Ishikawa (cell line): Measurements from ENCODE around the gene MLC1.

Experiments
- CEBPB ChIP-seq: IDR thresholded peaks from 2 replicates; pipeline ENCODE4 v1.6.1; 2012
- CREB1 ChIP-seq: IDR thresholded peaks from 2 replicates; pipeline ENCODE4 v1.6.1; 2012; ENCODE audit warnings: low read depth
- EGR1 ChIP-seq: IDR thresholded peaks from 2 replicates; pipeline ENCODE4 v1.6.1; 2012
- EP300 ChIP-seq: IDR thresholded peaks from 2 replicates; pipeline ENCODE4 v1.6.1; 2012; ENCODE audit warnings: borderline replicate concordance
- FOXM1 ChIP-seq: IDR thresholded peaks from 2 replicates; pipeline ENCODE4 v1.6.1; 2012; ENCODE audit warnings: low read depth, borderline replicate concordance
- NFIC ChIP-seq: IDR thresholded peaks from 2 replicates; pipeline ENCODE4 v1.6.1; 2012
- RAD21 ChIP-seq: IDR thresholded peaks from 2 replicates; pipeline ENCODE4 v1.6.1; 2012; ENCODE audit warnings: low read depth
- REST ChIP-seq: IDR thresholded peaks from 2 replicates; pipeline ENCODE4 v1.6.1; 2012; ENCODE audit warnings: low read depth, mild to moderate bottlenecking
- TAF1 ChIP-seq: IDR thresholded peaks from 2 replicates; pipeline ENCODE4 v1.6.1; 2012; ENCODE audit warnings: low read depth, mild to moderate bottlenecking
- TCF12 ChIP-seq: IDR thresholded peaks from 2 replicates; pipeline ENCODE4 v1.6.1; 2012; ENCODE audit warnings: low read depth
- TEAD4 ChIP-seq: IDR thresholded peaks from 2 replicates; pipeline ENCODE4 v1.6.1; 2012
- YY1 ChIP-seq: IDR thresholded peaks from 2 replicates; pipeline ENCODE4 v1.6.1; 2012; ENCODE audit warnings: low read depth
- ZBTB7A ChIP-seq: IDR thresholded peaks from 2 replicates; pipeline ENCODE4 v1.6.1; 2012; ENCODE audit warnings: low read depth
- TF ChIP-seq, protein P1 (sequence below): IDR thresholded peaks from 2 replicates; pipeline ENCODE4 v1.6.1; 2012
- TF ChIP-seq, protein P2 (sequence below): IDR thresholded peaks from 2 replicates; pipeline ENCODE4 v1.6.1; 2012

Gene MLC1

DNA sequence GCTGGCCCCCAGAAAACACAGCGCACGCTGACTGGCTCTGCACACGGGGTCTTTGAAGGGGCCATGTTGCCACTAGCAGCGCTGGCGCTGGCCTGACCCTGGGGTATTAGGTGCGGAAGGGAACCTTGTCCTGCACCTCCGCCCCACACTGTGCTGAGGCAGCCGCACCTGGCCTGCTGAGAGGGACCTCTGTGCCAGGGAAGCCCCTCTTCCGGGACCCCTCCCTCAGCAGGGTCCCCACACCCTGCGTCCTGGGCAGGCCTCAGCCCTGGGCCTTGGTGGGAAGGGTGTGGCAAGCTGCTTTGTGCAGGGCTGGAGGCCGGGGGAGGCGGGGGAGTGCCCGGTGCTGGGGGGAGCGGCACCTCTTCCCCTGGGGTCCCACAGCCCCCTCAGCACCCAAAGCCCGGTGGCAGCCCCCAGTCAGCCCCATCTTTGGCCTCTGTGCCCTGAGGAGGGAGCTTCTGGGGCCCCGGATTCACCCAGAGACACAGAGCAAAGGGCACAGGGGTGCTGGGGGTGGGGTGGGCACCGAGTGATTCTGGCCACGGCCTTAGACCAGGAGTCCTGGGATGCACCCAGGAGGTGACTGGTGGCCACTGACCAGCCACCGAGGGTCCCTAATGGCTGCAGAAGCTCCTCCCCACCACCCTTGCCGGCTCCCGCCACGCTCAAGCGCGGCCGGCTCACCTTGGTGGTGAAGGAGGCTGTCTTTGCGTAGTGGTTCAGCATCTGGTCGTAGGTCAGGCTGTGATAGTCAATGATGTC is 38.6 kb downstream of the MLC1 start:
- TF ChIP-seq TAF1 (no peak), CEBPB (no peak), TEAD4 (no peak), NFIC (no peak), TCF12 (no peak), YY1 (no peak), FOXM1 (no peak), EGR1 (no peak), REST (no peak), ZBTB7A (no peak), RAD21 (no peak), CREB1 (no peak)
- TF ChIP-seq, protein P1, sequence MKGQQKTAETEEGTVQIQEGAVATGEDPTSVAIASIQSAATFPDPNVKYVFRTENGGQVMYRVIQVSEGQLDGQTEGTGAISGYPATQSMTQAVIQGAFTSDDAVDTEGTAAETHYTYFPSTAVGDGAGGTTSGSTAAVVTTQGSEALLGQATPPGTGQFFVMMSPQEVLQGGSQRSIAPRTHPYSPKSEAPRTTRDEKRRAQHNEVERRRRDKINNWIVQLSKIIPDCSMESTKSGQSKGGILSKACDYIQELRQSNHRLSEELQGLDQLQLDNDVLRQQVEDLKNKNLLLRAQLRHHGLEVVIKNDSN = no peak
- TF ChIP-seq, protein P2, sequence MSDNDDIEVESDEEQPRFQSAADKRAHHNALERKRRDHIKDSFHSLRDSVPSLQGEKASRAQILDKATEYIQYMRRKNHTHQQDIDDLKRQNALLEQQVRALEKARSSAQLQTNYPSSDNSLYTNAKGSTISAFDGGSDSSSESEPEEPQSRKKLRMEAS = no peak

DNA sequence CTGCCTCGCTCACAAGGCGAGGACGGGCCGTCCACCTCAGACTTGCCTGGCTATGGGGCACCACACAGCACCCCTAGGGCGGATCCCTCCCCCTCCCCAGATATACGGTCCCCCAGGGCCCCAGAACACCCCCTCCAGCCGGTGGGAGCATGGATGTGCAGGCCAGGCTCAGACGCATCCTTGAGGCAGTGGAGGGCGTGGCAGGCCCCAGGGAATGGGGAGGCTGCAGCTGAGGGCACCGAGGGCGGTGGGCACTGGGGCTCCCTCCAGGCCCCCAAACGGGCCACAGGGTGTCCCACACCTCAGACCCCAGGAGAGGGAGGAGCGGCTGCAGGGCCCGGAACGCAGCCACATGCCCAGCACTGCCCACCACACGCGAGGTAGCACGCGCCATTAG is 39.2 kb downstream of the MLC1 start:
- TF ChIP-seq TCF12 = no peak
- TF ChIP-seq CREB1 = no peak
- TF ChIP-seq, protein P2 = no peak
- no peak for TF ChIP-seq NFIC
- TF ChIP-seq CEBPB = no peak
- no peak for TF ChIP-seq EGR1

DNA sequence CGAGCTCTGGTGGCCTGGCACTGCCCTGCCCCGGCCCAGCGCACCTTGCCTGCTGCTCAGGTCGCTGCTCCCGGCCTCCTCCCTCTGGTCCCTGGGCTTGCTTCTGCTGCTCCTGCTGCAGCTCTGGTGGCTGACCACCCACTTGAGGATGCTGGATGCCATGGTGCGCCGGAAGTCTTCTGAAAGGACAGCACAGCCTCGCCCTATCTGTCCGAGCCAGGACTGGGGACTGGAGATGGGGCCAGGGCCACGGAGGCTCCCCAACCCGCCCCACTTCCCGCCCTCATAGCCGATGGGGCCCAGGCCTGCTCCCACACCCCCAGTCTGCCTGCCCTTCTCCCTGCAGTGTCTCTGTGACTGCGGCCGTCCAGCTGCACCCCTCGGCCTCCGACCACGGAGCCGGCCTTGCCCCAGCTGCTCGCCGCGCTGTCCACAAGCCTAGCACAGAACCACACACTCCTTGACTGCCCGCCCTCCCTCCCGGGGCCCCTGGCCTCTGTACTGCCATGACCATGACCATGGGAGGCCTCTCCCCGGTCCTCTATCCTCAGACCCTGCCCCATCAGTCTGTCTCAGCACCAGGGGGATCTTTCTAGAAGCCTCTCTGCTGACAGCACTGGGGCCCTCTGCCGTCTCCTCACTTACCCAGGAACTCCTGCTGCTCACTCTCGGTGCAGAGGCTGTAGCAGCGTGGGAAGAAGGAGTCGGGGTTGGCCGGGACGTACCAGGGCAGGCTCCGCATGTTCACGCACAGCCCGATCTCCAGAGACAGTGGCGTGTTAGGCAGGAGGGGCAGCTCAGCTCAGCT is 39.8 kb downstream of the MLC1 start:
- no peak for TF ChIP-seq CREB1
- TF ChIP-seq REST = no peak
- TF ChIP-seq EP300 = no peak
- TF ChIP-seq TAF1 = no peak
- TF ChIP-seq TEAD4 = no peak
- no peak for TF ChIP-seq NFIC
- TF ChIP-seq, protein P2 = no peak
- TF ChIP-seq EGR1 = no peak
- no peak for TF ChIP-seq YY1
- TF ChIP-seq ZBTB7A = no peak
- TF ChIP-seq RAD21 = no peak
- no peak for TF ChIP-seq TCF12
- TF ChIP-seq FOXM1 = no peak
- TF ChIP-seq, protein P1 = no peak
- TF ChIP-seq CEBPB = no peak

DNA sequence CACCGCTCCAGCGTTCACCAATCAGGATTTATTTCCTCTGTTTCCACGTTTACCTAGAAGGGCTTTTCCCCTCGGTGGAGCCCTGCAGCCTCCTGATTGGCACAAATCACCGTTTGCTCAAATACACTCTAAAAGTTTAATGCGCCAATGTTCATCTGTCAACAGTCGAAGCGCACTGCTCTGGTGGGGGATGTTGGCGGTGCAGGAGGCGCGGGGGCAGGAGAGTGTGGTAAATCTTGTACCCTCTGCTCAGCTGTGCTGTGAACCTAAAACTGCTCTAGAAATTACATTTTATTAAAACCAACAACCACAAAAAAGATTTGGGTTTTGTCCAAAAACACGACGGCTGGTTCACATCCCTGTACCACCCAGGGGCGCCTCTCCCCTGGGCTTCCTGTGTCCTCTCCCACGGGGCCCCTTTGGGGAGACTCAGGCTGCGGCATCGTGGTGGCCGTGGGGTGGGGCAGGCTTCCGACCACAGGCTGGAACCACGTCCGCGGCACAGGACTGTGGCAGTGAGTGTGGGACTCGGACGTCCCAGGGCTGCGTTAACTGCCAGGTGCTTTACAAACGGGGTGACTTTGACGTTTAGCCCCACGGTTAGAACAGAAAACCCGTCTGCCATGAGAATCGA is 40.6 kb downstream of the MLC1 start:
- TF ChIP-seq FOXM1 = no peak
- TF ChIP-seq EGR1 = no peak
- TF ChIP-seq, protein P2 = no peak
- TF ChIP-seq ZBTB7A = no peak
- TF ChIP-seq, protein P1 = no peak
- TF ChIP-seq TEAD4 = no peak
- TF ChIP-seq CEBPB = no peak
- no peak for TF ChIP-seq TAF1
- TF ChIP-seq CREB1 = no peak
- TF ChIP-seq EP300 = no peak
- no peak for TF ChIP-seq TCF12
